CD4-positive, alpha-beta T cell treated with Interleukin-4 for 4 hours (primary cell): ENCODE data around the gene CYP1A2.

Experiments
- DNase-seq: peaks from one replicate; pipeline ENCODE4 v3.0.0-alpha.2; 2020

CYP1A2 gene

DNA sequence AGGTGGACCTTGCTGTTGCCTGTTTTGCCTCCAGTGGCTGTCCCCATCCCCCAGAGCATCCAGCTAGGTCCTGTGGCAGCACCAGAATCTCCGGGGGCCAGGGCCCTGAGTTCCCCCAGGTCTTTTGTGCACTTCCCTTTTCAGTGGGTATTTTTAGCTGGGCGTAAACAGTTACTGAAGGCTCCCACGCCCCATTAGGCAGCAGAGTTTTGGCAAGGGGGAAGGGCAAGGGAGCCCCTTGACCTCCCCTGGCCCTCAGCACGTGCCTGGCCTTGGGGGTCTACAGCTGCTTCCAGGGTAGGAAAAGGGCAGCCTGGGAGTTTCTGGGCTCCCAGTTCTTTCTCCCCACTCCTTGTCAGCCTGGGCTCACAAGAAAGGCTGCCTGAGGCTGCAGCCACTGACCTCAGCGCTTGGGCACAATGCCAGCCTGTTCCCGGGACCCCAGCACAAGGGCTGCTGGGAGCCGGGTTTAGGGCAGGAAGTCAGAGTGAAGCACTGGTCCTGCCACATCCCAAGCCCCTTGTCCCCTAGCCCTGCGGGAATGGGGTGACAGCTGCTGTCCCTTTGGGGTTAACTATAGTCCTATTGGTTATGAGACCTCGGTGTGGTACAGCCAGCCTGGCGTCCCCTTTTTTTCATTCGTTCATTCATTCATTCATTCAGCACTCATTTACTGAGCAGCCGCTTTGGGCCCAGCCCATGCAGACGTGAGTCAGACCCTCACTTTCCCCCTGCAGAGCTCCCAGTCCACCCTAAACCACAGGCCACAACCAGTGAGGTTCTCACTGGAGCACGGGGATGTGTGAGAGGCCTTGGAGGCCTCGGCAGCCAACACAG, 41.7 kb downstream of the CYP1A2 start:
- peak; percentile 57 for DNase-seq

DNA sequence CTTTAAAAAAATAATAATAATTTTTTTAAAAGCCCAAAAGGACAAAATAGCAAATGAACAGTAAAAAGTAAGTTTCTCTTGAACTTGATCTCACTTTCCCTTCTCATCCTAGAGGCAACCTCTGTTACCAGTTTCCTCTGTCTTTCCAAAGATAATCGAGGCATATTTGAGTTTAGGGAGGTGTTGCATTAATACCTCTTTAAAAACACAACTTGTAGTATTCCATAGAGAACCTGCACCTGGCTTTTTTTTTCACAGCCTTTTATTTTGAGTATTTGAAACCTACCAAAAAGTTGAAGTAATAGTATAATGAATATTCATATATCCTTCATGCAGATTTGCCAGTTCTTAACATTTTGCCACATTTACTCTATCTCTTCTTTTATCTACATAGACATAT, 42.4 kb downstream of the CYP1A2 start:
- DNase-seq = no peak

- DNase-seq = no peak
Observed at GRCh38 chr15:74791667-74792066, 43.0 kb downstream of the CYP1A2 start.

- no peak for DNase-seq
Observed at GRCh38 chr15:74792227-74793016, 43.8 kb downstream of the CYP1A2 start.

GRCh38 chr15:74793135-74794028, 44.7 kb downstream of the CYP1A2 start:
- peak; percentile 75 for DNase-seq

- DNase-seq = no peak
Observed at GRCh38 chr15:74794248-74794969, 45.8 kb downstream of the CYP1A2 start.

- no peak for DNase-seq
Observed at GRCh38 chr15:74794970-74795349, 46.3 kb downstream of the CYP1A2 start.

GRCh38 chr15:74795966-74796625, 47.5 kb downstream of the CYP1A2 start:
- no peak for DNase-seq

- DNase-seq = no peak
Observed at GRCh38 chr15:74798388-74799254, 50.0 kb downstream of the CYP1A2 start.

- DNase-seq = no peak
Observed at GRCh38 chr15:74799255-74799855, 50.7 kb downstream of the CYP1A2 start.

- peak; percentile 86 for DNase-seq
Observed at GRCh38 chr15:74799856-74800558, 51.4 kb downstream of the CYP1A2 start.

DNA sequence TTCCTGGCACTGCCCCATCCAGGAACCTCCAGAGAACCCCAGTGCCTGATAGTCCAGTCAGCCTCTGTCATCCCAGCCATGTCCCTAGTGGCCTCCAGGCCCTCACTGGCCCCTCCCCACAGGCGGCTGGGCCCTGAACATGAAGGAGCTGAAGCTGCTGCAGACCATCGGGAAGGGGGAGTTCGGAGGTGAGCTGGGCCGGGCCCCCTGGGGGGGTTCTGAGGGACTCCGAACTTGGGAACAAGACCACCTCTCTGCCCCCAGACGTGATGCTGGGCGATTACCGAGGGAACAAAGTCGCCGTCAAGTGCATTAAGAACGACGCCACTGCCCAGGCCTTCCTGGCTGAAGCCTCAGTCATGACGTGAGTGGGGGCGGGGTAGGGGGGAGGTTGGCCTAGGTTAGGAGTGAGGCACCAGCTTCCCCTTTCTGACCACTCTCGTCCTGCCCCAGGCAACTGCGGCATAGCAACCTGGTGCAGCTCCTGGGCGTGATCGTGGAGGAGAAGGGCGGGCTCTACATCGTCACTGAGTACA, 52.0 kb downstream of the CYP1A2 start:
- no peak for DNase-seq

GRCh38 chr15:74801311-74801997, 52.8 kb downstream of the CYP1A2 start:
- no peak for DNase-seq

- no peak for DNase-seq
Observed at GRCh38 chr15:74802290-74802689, 53.6 kb downstream of the CYP1A2 start.

DNA sequence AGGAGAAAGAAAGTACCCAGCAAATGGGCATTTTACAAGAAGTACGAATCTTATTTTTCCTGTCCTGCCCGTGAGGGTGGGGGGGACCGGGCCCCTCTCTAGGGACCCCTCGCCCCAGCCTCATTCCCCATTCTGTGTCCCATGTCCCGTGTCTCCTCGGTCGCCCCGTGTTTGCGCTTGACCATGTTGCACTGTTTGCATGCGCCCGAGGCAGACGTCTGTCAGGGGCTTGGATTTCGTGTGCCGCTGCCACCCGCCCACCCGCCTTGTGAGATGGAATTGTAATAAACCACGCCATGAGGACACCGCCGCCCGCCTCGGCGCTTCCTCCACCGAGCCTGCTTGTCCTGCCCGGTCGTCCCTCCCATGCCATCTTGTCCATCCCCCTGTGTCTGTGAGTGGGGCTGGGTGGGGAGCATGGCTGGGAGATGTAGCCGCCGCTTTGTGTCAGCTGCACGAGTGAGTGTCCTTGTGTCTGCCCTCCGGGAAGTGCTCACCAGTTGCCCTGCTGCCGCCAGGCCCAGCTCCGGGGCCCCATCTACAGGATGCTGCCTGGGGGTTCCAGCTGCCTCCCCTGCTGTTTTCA, 54.3 kb downstream of the CYP1A2 start:
- DNase-seq = no peak

GRCh38 chr15:74804935-74805334, 56.3 kb downstream of the CYP1A2 start:
- DNase-seq = no peak
